Hair follicular keratinocyte (primary cell): ENCODE data around the gene GPX1. TPM values are rescaled to one million over a fixed set of nuclear protein-coding genes. Genes with fewer than 3 reads are reported as not detected.

ENCODE experiments used
- total RNA-seq: library from RNA; depleted of rRNA; stranded (reverse); fragments of >200 nt; gene quantifications from 2 replicates; pipeline ENCODE4 v1.2.3, GENCODE V29; 2015

The GPX1 gene
- total RNA-seq, result 510 and 536 TPM in 2 replicates

DNA sequence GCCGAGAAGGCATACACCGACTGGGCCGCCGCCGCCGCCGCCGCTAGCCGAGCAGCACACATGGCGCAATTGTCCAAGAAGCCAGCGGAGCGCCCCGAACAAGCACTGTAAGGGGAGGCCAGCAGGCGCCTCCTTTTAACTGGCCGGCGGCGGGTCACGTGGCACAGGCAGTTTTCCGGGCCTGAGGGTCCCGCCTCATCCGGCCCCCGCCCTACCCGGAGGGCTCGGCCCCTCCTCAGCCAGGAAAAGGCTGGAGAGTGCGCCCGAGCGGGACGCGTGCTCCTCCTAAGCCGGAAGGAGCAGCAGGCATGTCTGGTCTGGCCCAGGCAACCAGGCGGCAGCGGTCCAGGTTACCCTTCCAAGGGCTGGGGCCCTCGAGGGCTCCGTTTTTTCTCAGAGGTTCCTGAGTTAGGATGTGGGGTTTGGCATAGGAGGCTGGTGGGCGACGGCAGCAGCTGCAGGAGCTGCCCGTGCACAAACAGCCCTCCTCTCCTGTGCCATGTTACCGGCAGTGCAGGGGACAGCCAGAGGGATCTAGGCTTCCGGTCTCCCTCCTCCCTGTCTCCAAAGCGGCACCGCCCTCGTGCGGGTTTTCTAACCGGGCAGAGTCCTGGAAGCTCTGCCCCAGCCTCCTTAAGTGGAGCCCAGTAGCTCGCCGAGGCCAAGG is at the start of gene GPX1:
GPX1 (minus strand) TSS at position 137 of the 667 bp plus-strand sequence; CDS start at position 62, 75 bp downstream.

DNA sequence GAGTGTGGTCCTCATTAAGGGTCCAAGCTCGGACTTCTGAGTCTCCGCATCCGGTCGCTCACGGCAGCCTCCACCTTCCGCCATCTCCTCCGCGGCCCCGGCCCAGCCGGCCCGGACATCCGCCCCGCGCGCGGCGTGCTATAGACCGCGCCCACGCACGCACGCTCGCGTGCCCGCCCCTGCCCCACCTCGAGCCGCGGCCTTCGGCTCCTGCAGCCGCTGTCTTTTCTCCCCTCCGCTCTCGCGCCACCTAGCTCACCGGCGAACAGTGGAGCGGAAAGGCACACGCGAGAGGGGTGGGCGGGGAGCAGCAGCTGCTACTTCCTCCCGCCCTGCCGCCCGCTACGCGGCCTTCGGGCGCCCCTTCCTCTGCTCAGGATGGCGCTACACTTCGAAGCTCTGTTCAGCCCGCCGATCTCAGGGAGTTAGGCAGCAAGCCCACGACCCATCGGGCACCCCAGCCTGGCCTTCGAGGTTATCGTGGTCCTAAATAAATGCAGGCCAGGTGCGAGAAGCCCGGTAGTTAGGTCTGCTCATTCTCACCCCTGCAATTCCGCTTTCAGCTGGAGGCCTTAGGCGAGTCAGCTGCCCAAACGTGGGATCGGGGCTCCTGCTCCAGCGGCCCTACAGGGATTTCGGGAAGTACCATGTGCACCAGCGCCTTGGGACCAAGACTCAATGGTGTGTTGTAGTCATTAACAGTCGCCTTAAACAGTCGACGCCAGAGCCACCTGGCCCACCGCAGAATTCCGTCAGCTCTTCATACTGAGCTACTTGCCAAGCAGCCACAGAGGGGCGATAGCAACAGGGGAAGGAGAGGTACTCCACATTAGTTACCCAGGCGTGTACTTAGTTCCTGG is 18.0 kb downstream of the GPX1 start, which contains the start of gene USP4:
USP4 (minus strand) TSS at position 113 of the 860 bp plus-strand sequence; CDS start at position 84, 29 bp downstream.

Other genes with a start within 250 kb of the GPX1 start
- 35.6 and 39.5 TPM in 2 replicates for gene USP19, start 237.5 kb downstream of the GPX1 start, total RNA-seq
- gene LAMB2, start 225.3 kb downstream of the GPX1 start, total RNA-seq, result 119 and 120 TPM in 2 replicates
- gene CCDC71, start 192.0 kb downstream of the GPX1 start, total RNA-seq, result 29.8 and 47.6 TPM in 2 replicates
- gene KLHDC8B, start 186.8 kb downstream of the GPX1 start, total RNA-seq, result 20.1 and 28.8 TPM in 2 replicates
- 0.70 and 1.0 TPM in 2 replicates for gene C3orf62, start 81.1 kb downstream of the GPX1 start, total RNA-seq
- gene USP4, start 18.3 kb downstream of the GPX1 start, total RNA-seq, result 8.3 and 10.0 TPM in 2 replicates
- 376 and 383 TPM in 2 replicates for gene RHOA, start 53.6 kb upstream of the GPX1 start, total RNA-seq
- 8.2 and 17.5 TPM in 2 replicates for gene TCTA, start 54.1 kb upstream of the GPX1 start, total RNA-seq
- 1.9 TPM in 2 replicates for gene AMT, start 64.1 kb upstream of the GPX1 start, total RNA-seq
- gene NICN1, start 71.0 kb upstream of the GPX1 start, total RNA-seq, result 2.7 and 6.2 TPM in 2 replicates
- 49.1 and 49.3 TPM in 2 replicates for gene DAG1, start 111.9 kb upstream of the GPX1 start, total RNA-seq
- gene BSN, start 196.1 kb upstream of the GPX1 start, total RNA-seq, result under 0.01 and 0.08 TPM in 2 replicates